GM23338 (cell line): ENCODE data around the gene WBP2.

Experiments used
- EZH2 ChIP-seq: fragments of 200-600 bp; sonication (generic); IDR thresholded peaks from one replicate; pipeline ENCODE4 v1.8.0; 2017; ENCODE audit warnings: antibody characterized with exemption, mild to moderate bottlenecking, low read depth; ENCODE audit not compliant: unreplicated experiment
- POLR2AphosphoS5 ChIP-seq: IDR thresholded peaks from 2 replicates; pipeline ENCODE4 v1.6.1; 2016; ENCODE audit warnings: antibody characterized with exemption, low read depth
- TF ChIP-seq, protein P1 (sequence below), 2 experiments: fragments of 200-600 bp in 1 of 2; sonication (generic) in 1 of 2; conservative IDR thresholded peaks; 2 replicates each; pipeline versions ENCODE4 v1.5.1 to v1.6.1; 2016 to 2017; ENCODE audit warnings: antibody characterized with exemption in 2 of 2, low read depth in 2 of 2, mild to moderate bottlenecking in 2 of 2, moderate library complexity in 1 of 2

DNA sequence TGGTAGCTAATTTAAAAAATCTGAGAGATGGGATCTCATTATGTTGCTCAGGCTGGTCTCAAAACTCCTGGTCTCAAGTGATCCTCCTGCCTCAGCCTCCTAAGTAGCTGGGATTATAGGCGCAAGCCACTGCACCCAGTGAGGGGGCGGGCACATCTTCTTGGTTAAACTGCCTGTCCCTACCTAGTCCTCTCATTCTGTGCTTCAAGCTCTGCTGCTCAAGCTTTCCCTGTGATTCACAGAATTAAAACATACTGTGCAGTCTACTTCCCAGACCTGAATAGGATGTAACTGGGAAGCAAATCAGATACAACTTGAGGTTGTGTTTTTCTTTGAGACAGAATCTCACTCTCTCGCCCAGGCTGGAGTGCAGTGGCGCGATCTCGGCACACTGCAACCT is 47.3 kb upstream of the WBP2 start:
- TF ChIP-seq, protein P1, sequence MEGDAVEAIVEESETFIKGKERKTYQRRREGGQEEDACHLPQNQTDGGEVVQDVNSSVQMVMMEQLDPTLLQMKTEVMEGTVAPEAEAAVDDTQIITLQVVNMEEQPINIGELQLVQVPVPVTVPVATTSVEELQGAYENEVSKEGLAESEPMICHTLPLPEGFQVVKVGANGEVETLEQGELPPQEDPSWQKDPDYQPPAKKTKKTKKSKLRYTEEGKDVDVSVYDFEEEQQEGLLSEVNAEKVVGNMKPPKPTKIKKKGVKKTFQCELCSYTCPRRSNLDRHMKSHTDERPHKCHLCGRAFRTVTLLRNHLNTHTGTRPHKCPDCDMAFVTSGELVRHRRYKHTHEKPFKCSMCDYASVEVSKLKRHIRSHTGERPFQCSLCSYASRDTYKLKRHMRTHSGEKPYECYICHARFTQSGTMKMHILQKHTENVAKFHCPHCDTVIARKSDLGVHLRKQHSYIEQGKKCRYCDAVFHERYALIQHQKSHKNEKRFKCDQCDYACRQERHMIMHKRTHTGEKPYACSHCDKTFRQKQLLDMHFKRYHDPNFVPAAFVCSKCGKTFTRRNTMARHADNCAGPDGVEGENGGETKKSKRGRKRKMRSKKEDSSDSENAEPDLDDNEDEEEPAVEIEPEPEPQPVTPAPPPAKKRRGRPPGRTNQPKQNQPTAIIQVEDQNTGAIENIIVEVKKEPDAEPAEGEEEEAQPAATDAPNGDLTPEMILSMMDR (conservative IDR thresholded peaks at IDR 0.05; ENCODE audit: low read depth in 2 of 2) = no peak
- TF ChIP-seq POLR2AphosphoS5 = no peak
- TF ChIP-seq EZH2 = no peak
